Medulla oblongata (tissue), 1 donor: ENCODE results near the gene AGAP1.

Source experiments
- DNase-seq: peaks from one replicate; pipeline ENCODE4 v3.0.0-alpha.2; 2015; ENCODE audit errors: extremely low spot score

The AGAP1 gene

DNA sequence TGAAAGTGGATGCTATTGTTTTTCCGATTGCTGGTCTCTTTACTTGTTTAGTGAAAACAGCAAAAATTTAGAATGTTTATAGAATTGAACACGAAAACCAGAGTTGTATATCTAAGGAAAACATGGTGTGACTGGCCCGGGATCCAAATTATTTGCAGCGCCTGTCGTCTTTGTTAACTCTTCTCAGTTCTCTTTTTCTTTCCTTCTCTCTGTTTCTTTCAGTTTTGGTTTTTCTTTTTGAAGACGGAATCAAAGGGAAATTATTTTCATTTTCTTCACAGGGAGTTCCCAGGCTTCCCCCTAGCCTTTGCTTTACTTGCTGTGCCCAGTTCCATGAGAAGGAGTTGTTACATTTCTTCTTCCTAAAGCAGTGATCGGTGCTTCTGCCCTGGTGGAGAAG, 76.0 kb downstream of the AGAP1 start:
- no peak for DNase-seq

DNA sequence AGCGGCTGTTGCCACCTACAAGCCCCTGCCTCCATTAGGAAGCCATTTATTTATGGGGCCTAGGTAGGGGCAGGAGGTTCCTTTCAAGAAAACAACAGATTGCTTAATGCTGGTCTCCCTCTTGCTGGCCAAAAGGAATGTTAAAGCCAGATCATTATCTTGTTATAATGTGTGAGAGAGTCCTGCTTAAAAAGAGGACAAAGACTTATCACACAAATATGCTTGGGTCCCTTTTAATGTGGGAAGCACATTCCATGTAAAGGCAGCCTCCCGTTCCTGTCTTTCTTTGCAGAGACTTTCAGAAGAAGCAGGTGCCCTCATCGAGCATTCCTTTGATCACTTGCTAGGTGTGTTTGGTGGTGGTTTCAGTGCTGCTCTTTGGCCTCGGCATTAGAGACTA, 76.4 kb downstream of the AGAP1 start:
- DNase-seq: no peak

- DNase-seq: no peak
Observed at GRCh38 chr2:235570966-235571692, 77.3 kb downstream of the AGAP1 start.

DNA sequence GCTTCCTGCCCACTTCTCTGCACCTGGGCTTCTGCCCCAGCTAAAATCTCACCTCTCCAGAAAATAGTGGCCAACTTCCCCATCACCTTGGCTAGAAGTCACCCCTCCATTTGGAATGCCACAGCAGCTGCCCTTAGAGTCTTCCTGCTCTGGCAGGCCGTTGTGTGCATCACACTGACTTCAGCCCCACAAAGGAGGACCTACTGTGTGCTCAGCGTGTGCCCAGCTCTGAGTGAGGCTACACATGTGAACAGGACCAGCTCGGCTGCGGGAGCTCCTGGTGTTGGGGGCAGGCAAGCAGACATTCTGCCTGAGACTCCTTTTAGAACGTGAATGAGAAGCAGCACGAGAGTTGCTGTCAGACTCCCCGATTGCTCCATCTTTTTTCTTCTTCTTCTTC, 78.7 kb downstream of the AGAP1 start:
- no peak for DNase-seq

DNA sequence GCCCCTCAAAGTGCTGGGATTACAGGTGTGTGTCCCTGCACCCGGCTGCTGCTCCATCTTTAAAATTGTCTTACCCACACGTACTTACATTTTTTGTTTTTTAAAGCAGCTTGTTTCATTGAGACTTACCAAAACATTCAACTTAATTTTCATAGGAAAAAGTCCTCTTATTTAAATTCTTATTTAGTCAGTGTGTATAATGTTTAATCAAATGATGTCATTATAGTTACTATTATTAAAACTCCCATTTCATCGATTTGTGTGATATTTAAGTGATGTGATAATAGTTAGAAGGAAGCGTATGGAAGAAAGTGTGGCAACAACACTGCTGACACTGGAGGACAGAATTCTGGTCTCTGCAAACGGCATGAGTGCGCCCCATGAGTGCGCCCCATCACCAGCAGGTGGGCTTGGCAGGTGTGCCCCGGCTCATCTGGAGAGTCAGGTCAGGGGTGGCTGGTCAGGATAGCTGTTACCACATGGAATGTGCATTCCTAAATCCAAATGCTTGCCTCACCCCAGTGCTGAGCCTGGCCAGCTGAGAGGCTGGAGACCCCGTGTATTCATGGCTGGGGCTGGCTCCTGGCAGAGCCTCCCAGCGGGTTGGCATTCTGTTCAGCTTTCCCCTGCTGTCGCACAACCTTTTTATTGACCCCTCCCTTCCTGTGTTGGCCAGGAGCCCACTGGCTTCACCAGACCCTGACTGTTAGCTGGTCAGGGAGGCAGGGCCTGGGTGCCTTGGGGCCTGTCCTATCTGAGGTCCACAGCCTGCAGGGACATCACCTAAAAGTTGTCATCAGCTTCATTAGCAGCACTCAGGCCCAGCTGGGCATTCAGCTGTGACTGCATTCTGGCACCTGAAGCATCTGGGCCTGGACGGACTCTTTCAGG, 79.7 kb downstream of the AGAP1 start:
- no peak for DNase-seq

GRCh38 chr2:235575431-235575830, 81.6 kb downstream of the AGAP1 start:
- DNase-seq: no peak

DNA sequence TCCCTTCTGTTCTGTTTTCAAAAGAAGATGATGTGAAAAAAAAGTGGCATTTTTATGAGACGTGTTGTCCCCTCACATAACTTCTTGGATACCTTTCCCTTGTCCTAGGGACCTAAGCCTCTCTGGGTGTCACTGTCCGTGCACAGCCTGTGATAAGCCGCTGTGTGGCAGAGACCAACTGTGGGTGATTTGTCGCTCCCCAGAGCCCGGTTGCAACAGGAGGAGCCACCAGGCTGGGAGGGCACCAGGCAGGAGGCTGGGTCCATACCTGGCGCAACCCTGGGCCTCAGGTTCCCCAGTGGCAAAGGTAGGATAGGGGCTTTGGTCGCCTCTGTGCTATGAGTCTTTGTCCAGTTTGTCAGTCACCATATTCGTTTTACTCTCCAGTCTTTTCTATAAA, 82.1 kb downstream of the AGAP1 start:
- DNase-seq: no peak

- no peak for DNase-seq
Observed at GRCh38 chr2:235576337-235576910, 82.6 kb downstream of the AGAP1 start.

DNA sequence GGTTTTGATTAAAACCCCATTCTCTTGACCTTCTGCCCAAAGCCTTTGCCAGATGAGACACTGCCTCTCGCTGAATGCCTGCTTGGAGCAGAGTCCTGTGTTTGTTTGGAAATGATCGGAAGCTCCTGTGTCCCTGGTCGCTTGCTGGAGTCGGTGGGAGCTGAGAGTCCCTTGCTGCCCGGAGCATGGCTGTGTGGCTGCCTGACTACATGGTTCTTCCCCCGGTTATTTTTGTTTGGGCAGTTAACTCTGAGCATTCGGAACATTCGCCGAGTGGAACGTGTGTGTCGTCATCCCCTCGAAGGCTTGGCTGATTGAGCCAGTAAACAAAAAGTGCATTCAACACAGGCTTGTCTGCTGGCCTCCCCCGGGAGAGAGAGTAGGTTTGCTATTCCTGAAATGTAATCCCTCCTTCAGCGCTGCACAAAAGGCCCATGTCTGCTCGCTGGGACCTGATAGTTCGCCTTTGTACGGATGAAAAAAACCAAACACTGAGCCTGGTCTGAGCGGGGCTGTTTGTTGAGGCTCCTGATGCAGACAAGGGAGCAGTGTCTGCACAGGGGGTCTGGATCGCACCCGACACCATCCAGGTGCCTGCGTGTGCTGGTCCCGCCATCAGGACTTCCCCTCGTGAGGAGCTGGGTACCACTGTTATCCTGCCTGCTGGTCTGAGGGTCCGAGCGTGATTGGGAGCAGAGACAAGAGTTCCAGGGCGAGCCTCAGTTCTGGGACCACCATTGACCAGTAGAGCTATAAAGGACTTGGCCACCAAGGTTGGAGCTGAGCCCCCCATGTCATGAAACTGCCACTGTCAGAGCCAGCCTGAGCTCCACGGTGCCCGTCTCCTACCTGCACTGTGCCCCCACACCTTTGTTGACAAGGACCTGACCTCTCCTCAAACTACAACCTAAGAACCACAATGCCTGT, 83.8 kb downstream of the AGAP1 start:
- DNase-seq: peak; percentile 92

- no peak for DNase-seq
Observed at GRCh38 chr2:235579128-235579527, 85.3 kb downstream of the AGAP1 start.

- DNase-seq: no peak
Observed at GRCh38 chr2:235580426-235581157, 86.7 kb downstream of the AGAP1 start.

GRCh38 chr2:235582081-235582686, 88.3 kb downstream of the AGAP1 start:
- no peak for DNase-seq

- DNase-seq: no peak
Observed at GRCh38 chr2:235582729-235583128, 88.9 kb downstream of the AGAP1 start.

GRCh38 chr2:235583144-235583543, 89.3 kb downstream of the AGAP1 start:
- DNase-seq: no peak

- no peak for DNase-seq
Observed at GRCh38 chr2:235583925-235584637, 90.2 kb downstream of the AGAP1 start.

GRCh38 chr2:235584638-235585007, 90.8 kb downstream of the AGAP1 start:
- no peak for DNase-seq

GRCh38 chr2:235587202-235587601, 93.4 kb downstream of the AGAP1 start:
- DNase-seq: no peak

- no peak for DNase-seq
Observed at GRCh38 chr2:235588750-235589149, 94.9 kb downstream of the AGAP1 start.

DNA sequence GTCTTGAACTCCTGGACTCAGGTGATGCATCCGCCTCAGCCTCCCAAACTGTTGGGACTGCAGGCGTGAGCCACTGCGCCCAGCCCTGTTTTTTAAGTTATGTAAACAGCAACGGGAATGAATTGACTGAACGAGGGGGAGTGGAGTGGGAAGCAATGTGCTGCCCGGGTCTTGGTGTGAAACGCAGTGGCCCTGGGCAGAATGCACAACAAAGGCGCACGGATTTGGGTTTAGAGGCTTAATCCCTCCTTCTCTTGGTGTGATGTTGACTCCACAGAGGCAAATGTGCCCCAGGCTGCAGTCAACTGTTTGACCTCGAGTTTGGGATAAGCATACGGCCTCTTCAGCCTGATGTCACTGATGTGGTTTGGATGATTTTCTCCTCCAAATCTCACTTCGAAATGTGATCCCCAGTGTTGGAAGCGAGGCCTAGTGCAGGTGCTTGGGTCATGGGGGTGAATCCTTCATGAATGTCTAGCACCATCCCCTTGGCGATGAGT, 97.4 kb downstream of the AGAP1 start:
- DNase-seq: no peak

GRCh38 chr2:235591921-235592320, 98.1 kb downstream of the AGAP1 start:
- no peak for DNase-seq
